Kidney epithelial cell (primary cell): ENCODE measurements around the gene PCDH15. TPM values are rescaled to one million over a fixed set of nuclear protein-coding genes. Genes with fewer than 3 reads are reported as not detected.

ENCODE experiments used
- DNase-seq: peaks from one replicate; pipeline ENCODE4 v3.0.0-alpha.2; 2010; ENCODE audit warnings: low read depth
- H3K27me3 ChIP-seq: 2 replicates; pipeline ENCODE4 v1.6.0; 2011; ENCODE audit warnings: low read length; ENCODE audit not compliant: control insufficient read depth, insufficient read depth
- H3K36me3 ChIP-seq: 2 replicates; pipeline ENCODE4 v1.5.1; 2011; ENCODE audit warnings: low read length; ENCODE audit not compliant: control insufficient read depth, insufficient read depth
- H3K4me3 ChIP-seq: 2 replicates; pipeline ENCODE4 v1.5.1; 2011; ENCODE audit warnings: low read depth, mild to moderate bottlenecking, control low read depth, low read length
- total RNA-seq: library from RNA; depleted of rRNA; stranded (reverse); fragments of >200 nt; gene quantifications from 2 replicates; pipeline ENCODE4 v1.2.3, GENCODE V29; 2015
- TF ChIP-seq, protein P1 (sequence below): IDR thresholded peaks from 2 replicates; pipeline ENCODE4 v1.5.1; 2011; ENCODE audit warnings: mild to moderate bottlenecking, moderate library complexity, low read length, control low read depth, inconsistent platforms; ENCODE audit not compliant: insufficient read depth, poor library complexity, severe bottlenecking

Gene PCDH15
- total RNA-seq, 1 donor from 2014 or later = not detected

DNA sequence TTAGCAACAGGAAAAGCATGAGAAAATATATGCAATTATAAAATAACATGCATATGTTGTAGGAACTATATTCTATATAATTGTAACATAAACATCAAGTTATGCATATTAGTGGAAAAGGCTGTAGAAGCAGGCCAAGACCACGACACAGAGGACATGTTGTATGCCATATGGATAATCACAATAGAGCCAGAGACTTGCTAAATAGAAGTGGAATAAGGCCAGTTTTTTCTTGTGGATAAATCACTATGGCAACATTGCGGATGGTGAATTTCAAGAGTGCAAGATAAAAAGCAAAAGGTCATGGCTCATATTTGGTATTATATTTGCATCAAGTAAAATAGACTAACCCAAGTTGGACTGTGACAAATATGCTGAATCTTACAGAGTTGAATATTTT lies 93.0 kb downstream of the PCDH15 start:
- TF ChIP-seq, protein P1, sequence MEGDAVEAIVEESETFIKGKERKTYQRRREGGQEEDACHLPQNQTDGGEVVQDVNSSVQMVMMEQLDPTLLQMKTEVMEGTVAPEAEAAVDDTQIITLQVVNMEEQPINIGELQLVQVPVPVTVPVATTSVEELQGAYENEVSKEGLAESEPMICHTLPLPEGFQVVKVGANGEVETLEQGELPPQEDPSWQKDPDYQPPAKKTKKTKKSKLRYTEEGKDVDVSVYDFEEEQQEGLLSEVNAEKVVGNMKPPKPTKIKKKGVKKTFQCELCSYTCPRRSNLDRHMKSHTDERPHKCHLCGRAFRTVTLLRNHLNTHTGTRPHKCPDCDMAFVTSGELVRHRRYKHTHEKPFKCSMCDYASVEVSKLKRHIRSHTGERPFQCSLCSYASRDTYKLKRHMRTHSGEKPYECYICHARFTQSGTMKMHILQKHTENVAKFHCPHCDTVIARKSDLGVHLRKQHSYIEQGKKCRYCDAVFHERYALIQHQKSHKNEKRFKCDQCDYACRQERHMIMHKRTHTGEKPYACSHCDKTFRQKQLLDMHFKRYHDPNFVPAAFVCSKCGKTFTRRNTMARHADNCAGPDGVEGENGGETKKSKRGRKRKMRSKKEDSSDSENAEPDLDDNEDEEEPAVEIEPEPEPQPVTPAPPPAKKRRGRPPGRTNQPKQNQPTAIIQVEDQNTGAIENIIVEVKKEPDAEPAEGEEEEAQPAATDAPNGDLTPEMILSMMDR = no peak
- Histone ChIP-seq H3K36me3 (no peaks in the 10 kb centered on the region), H3K4me3 (no peak overlapping the region), H3K27me3 (no peaks in the 10 kb centered on the region)
- no peak for DNase-seq

DNA sequence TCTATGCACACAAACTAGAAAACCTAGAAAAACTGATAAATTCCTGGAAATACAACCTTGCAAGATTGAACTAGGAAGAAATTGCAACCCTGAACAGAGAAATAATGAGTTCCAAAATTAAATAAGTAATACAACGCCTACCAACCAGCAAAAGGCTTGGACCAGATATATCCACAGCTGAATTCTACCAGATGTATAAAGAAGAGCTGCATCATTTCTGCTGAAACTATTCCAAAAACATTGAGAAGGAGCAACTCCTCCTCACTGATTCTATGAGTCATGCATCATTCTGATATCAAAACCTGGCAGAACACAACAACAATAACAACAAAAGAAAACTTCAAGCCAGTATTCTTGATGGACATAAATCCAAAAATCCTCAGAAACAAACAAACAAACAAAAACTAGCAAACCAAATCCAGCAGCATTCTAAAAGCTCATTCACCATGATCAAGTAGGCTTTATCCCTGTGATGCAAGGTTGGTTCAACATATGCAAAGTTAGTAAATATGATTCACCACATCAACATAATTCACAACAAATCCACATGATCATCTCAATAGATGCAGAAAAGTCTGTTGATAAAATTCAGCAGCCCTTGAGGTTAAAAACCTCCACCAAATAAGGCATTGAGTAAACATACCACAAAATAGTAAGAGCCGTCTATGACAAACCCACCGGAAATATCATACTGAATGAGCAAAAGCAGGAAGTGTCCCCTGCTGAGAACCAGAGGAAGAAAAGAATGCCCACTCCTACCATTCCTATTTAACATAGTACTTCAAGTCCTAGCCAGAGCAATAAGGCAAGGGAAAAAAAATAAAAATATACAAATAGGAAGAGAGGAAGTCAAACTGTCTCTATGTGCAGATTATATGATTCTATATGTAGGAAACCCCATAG lies 98.2 kb downstream of the PCDH15 start:
- Histone ChIP-seq H3K36me3 (no peaks in the 10 kb centered on the region), H3K27me3 (no peaks in the 10 kb centered on the region), H3K4me3 (no peak overlapping the region)
- TF ChIP-seq, protein P1 = no peak
- no peak for DNase-seq

DNA sequence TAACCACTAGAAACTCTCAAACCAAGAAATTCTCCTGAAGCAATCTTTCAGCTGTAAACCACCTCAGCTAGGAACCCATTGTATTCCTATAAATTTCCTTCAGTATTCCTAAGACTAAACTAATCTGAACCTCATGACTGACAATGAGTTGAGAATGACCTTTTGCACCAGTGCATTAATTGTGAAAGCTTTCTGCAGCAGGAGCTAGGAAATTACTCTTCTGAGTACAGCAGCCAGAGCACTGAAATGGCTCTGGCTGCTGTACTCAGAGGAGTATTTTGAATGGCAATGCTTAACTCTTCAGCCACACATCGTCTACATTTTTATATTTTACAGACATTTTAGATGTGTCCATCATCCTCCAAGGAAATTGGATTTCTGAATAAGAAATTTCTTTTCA lies 109.7 kb downstream of the PCDH15 start:
- TF ChIP-seq, protein P1 = no peak

DNA sequence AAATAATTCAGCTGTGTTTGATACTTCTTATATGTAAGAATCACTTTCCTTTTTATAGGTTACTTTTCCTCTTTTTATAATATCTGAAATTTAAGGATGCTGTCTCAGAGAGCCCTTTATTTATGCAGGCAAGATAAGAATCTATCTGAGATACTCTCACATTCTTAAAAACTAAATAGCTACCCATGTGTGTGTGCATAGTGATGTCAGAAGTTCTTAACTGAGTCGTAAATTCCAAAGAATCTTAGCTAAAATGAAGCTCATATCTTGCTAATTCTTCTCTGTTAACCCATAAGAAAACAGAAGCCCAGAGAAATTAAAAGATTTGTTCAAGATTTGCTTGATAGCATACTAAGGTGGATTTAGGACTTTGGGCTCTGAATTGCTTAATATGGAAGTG lies 118.5 kb downstream of the PCDH15 start:
- TF ChIP-seq, protein P1 = no peak
- no peak for DNase-seq

More for the DNA sequence above, 109.7 kb downstream of the PCDH15 start:
- H3K36me3 ChIP-seq = no peaks in the 10 kb centered on the region
- DNase-seq = no peak
- H3K4me3 ChIP-seq = no peak overlapping the region
- H3K27me3 ChIP-seq = no peaks in the 10 kb centered on the region

DNA sequence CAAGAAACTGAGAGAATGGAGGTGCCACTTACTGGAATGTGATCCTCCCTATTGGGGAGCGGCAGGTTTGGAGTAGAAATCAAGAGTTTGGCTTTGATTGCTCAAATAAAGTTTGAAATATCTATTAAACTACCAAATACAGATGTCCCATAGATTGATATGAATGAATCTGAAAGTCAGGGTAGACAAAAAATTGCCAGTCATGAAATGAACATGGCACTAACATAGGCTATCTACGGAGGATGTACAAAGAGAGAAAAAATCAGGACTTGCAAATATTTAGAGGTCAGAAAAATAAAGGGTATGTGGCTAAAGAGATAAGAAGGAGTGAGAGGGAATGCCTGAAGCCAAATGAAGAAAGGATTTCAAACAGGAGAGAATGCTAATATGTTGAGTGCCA lies 119.9 kb downstream of the PCDH15 start:
- DNase-seq = no peak
- Histone ChIP-seq H3K27me3 (no peaks in the 10 kb centered on the region), H3K36me3 (no peaks in the 10 kb centered on the region), H3K4me3 (no peak overlapping the region)
- TF ChIP-seq, protein P1 = no peak

More for the DNA sequence above, 118.5 kb downstream of the PCDH15 start:
- Histone ChIP-seq H3K4me3 (no peak overlapping the region), H3K36me3 (no peaks in the 10 kb centered on the region), H3K27me3 (no peaks in the 10 kb centered on the region)
